Left ventricle myocardium inferior (tissue), 1 donor: ENCODE data around the gene SPRY4. TPM values are rescaled to one million over a fixed set of nuclear protein-coding genes. Genes with fewer than 3 reads are reported as not detected.

ENCODE experiments used
- DNase-seq: peaks from one replicate; pipeline ENCODE4 v3.0.0-alpha.2; 2020
- H3K27ac ChIP-seq: fragments of 200-600 bp; replicated peaks from 2 replicates; pipeline ENCODE4 v1.8.0; 2021
- H3K27me3 ChIP-seq: fragments of 200-600 bp; 2 replicates; pipeline ENCODE4 v1.8.0; 2021; ENCODE audit warnings: low read depth
- H3K36me3 ChIP-seq: fragments of 200-600 bp; 2 replicates; pipeline ENCODE4 v1.8.0; 2021
- H3K4me1 ChIP-seq: fragments of 200-600 bp; 2 replicates; pipeline ENCODE4 v1.8.0; 2021
- H3K4me3 ChIP-seq: fragments of 200-600 bp; 2 replicates; pipeline ENCODE4 v1.8.0; 2021; ENCODE audit warnings: mild to moderate bottlenecking, moderate library complexity
- H3K9me3 ChIP-seq: fragments of 200-600 bp; replicated peaks from 2 replicates; pipeline ENCODE4 v1.8.0; 2021
- intact Hi-C: fragments of 100-400 bp; cut with micrococcal nuclease; formaldehyde crosslinking; loops from one replicate; pipeline ENCODE4 v1.11.0; 2022
- total RNA-seq: library from RNA; stranded (reverse); fragmentation: NEBNext Ultra II Directional; extraction: Animal tissue kit (Norgen Biotek cat#: 25700); gene quantifications from one replicate; pipeline ENCODE4 v1.2.1, GENCODE V29; 2021
- TF ChIP-seq, protein P1 (sequence below): fragments of 200-600 bp; IDR thresholded peaks from 2 replicates; pipeline ENCODE4 v1.8.0; 2021; ENCODE audit warnings: antibody characterized with exemption, mild to moderate bottlenecking, borderline replicate concordance
- donor health status: DM: no; HTN: yes; CAD: no; lungs with severe emphysema.

The SPRY4 gene
- total RNA-seq, 1 donor from 2014 or later = 10.2 TPM

DNA sequence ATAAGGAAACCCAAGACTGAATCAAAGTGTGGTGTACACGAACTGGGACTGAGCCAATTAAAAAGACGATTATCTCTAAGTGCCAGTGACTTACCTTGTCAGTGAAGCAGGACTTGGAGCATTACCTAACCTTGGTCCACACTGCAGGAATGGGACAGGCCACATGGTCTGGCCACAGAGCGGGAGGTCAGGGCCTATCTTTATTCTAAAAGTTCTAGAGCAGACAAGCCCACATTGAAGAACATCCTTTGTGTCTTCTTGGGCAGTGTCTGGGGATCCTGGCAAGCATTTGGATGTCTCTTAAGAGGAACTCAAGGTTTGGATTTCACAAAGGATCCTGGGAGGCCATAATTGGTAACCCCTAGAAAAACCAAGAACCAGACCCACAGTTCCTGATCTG is 16.5 kb downstream of the SPRY4 start:
- TF ChIP-seq, protein P1, sequence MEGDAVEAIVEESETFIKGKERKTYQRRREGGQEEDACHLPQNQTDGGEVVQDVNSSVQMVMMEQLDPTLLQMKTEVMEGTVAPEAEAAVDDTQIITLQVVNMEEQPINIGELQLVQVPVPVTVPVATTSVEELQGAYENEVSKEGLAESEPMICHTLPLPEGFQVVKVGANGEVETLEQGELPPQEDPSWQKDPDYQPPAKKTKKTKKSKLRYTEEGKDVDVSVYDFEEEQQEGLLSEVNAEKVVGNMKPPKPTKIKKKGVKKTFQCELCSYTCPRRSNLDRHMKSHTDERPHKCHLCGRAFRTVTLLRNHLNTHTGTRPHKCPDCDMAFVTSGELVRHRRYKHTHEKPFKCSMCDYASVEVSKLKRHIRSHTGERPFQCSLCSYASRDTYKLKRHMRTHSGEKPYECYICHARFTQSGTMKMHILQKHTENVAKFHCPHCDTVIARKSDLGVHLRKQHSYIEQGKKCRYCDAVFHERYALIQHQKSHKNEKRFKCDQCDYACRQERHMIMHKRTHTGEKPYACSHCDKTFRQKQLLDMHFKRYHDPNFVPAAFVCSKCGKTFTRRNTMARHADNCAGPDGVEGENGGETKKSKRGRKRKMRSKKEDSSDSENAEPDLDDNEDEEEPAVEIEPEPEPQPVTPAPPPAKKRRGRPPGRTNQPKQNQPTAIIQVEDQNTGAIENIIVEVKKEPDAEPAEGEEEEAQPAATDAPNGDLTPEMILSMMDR = no peak
- no peak overlapping the region for H3K27ac ChIP-seq
- H3K4me3 ChIP-seq = no peak overlapping the region
- intact Hi-C loops = no loop called here
- H3K4me1 ChIP-seq = peaks cover 53% of the 10 kb centered on the region
- peaks cover 27% of the 10 kb centered on the region for H3K36me3 ChIP-seq
- no peaks in the 10 kb centered on the region for H3K27me3 ChIP-seq
- DNase-seq = no peak
- no peaks in the 10 kb centered on the region for H3K9me3 ChIP-seq

DNA sequence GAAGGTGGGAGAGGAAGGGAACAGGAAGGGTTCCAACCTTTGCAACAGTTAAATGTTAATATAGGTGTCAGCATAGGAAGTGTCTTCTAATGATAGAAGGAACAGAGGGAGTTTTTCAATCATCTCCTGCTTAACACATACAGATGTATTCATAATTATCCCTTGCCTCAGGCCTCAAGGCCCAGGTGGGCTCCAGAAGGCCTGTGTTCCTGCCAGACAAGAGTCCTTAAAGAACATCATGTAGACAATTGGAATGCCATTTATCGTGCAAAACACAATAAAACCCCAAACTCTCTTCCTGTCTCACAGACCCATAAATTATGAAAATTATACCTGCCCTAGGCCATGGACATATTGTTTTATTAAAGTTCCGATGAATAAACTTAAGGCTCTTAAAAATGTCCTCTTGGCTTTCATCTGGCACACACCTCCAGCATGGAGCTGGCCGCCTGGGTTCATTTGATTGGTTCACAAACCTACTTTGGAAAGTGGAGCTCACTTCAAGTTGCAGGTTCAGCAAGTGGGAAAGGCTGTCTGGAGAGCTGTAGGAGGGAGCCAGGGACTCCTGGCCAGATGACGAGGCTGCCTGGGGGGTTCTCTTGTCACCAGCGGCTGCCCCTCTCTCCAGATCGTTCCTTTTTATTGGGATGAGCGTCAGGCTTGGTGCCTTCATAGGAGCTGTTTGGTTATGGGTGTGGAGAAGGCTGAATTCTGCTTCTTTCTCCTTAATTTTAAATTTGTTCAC is 17.5 kb downstream of the SPRY4 start:
- Histone ChIP-seq H3K27ac (no peak overlapping the region), H3K9me3 (no peaks in the 10 kb centered on the region), H3K4me3 (no peak overlapping the region), H3K27me3 (no peaks in the 10 kb centered on the region), H3K36me3 (peaks cover 20% of the 10 kb centered on the region), H3K4me1 (peaks cover 42% of the 10 kb centered on the region)
- intact Hi-C loops = no loop called here
- TF ChIP-seq, protein P1 = no peak
- DNase-seq = no peak

DNA sequence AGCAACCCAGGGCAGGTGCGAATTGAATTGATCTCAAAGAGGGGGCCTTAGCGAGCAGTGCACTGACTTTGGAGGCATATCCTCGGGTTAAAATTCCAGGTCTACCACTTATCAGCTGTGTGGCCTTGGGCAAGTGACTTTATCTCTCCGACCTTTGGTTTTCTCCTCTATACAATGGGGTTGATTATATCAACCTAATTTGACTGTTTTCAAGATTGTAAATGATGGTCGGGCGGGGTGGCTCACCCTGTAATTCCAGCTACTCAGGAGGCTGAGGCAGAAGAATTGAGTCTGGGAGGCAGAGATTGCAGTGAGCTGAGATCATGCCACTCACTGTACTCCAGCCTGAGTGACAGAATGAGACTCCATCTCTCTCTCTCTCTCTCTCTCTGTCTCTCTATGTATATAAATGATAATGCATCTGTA is 18.7 kb downstream of the SPRY4 start:
- no peak for DNase-seq
- Histone ChIP-seq H3K9me3 (no peaks in the 10 kb centered on the region), H3K27me3 (no peaks in the 10 kb centered on the region), H3K4me1 (peaks cover 31% of the 10 kb centered on the region), H3K4me3 (no peak overlapping the region), H3K36me3 (peaks cover 12% of the 10 kb centered on the region), H3K27ac (no peak overlapping the region)
- TF ChIP-seq, protein P1 = no peak
- intact Hi-C loops = no loop called here

DNA sequence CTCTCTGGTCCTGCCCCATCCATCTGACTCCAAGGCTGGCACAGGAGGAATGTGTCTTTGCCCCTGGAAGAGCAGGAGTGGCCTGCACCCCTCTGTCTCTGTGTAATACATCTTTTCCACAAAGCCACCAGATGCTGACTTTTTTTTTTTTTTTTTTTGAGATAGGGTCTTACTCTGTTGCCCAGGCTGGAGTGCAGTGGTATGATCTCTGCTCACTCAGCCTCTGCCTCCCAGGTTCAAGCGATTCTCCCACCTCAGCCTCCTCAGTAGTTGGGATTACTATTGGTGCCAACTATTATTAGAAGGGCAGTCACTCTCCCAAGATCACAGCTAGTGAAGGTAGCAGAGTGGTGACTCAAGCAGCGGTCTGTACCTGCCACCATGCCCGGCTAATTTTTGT is 19.6 kb downstream of the SPRY4 start:
- DNase-seq = no peak
- no peaks in the 10 kb centered on the region for H3K9me3 ChIP-seq
- TF ChIP-seq, protein P1 = no peak
- H3K27ac ChIP-seq = no peak overlapping the region
- peaks cover 4% of the 10 kb centered on the region for H3K36me3 ChIP-seq
- H3K4me3 ChIP-seq = no peak overlapping the region
- intact Hi-C loops = no loop called here
- H3K4me1 ChIP-seq = peaks cover 22% of the 10 kb centered on the region
- no peaks in the 10 kb centered on the region for H3K27me3 ChIP-seq

DNA sequence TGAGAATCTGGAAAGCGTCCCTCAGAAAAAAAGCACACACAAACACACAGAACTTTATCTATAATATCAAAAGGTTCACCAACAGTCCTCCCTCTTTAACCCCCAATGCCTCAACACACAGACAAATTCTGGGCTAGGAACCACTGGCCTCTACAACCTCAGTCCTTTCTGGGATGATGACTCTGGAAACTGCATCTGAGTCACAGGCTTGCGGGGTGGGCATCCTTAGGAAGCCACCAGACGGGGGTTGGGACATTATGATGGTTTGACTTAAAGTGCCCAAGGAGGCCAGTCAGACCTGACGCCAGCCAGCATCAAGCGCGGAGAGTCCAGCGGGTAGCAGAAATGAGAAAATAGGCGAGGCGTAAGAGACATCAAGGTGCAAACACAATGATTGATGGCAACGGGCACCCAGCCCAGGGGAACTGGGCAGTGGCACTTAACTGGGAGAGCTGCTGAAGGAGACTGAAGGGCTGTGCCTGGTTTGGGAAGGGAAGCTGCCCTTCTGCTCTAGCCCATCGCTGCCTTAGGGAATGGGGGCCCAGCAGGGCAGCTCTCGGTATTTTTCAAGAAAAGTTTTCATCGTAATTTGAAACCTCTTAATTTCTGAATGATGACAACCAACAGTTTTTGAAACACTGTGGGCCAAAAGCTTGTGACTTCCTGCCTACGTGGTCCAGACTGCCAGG is 20.7 kb downstream of the SPRY4 start:
- Histone ChIP-seq H3K36me3 (no peaks in the 10 kb centered on the region), H3K9me3 (no peaks in the 10 kb centered on the region), H3K27ac (no peak overlapping the region), H3K4me3 (no peak overlapping the region), H3K4me1 (peaks cover 15% of the 10 kb centered on the region), H3K27me3 (no peaks in the 10 kb centered on the region)
- TF ChIP-seq, protein P1 = no peak
- intact Hi-C loops = no loop called here
- peak; percentile 55 for DNase-seq
